ENCODE data around the gene SERPINE2.

DNA sequence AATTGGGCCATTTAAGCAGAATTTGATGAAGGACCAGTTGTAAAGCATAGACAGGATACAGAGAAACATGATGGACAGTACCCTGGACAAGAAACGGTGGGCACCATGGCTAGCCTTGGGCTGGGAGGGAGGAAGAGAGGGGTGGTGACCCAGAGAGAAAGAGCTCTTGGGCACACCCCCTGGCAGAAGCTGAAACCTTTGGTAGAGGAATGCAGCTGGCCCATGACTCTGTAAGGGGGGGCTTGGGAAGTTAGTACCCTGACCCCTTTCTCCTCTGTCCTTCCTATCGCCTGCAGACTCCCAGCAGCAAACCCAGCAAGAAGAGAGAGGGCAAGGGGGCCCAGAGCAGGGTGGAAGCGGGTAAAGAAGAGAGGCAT is 49.2 kb downstream of the SERPINE2 start:
- TF ChIP-seq EZH2 (IDR thresholded peaks at IDR 0.05; ENCODE audit: borderline replicate concordance, low read length): no peak
- TF ChIP-seq, protein P1, sequence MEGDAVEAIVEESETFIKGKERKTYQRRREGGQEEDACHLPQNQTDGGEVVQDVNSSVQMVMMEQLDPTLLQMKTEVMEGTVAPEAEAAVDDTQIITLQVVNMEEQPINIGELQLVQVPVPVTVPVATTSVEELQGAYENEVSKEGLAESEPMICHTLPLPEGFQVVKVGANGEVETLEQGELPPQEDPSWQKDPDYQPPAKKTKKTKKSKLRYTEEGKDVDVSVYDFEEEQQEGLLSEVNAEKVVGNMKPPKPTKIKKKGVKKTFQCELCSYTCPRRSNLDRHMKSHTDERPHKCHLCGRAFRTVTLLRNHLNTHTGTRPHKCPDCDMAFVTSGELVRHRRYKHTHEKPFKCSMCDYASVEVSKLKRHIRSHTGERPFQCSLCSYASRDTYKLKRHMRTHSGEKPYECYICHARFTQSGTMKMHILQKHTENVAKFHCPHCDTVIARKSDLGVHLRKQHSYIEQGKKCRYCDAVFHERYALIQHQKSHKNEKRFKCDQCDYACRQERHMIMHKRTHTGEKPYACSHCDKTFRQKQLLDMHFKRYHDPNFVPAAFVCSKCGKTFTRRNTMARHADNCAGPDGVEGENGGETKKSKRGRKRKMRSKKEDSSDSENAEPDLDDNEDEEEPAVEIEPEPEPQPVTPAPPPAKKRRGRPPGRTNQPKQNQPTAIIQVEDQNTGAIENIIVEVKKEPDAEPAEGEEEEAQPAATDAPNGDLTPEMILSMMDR (IDR thresholded peaks at IDR 0.05; ENCODE audit: low read length): no peak

All from OCI-LY1 (cell line).